ENCODE results near the gene CIAO3.
A peak's percentile ranks its signal among the peaks of the same experiment; 100 is the strongest.

The CIAO3 gene

GRCh38 chr16:709566-710499 lies 31.0 kb downstream of the CIAO3 start:
- DNase-seq (ENCODE audit: low read depth): no peak

GRCh38 chr16:708959-709358 lies 31.8 kb downstream of the CIAO3 start:
- no peak for DNase-seq (ENCODE audit: low read depth)

DNA sequence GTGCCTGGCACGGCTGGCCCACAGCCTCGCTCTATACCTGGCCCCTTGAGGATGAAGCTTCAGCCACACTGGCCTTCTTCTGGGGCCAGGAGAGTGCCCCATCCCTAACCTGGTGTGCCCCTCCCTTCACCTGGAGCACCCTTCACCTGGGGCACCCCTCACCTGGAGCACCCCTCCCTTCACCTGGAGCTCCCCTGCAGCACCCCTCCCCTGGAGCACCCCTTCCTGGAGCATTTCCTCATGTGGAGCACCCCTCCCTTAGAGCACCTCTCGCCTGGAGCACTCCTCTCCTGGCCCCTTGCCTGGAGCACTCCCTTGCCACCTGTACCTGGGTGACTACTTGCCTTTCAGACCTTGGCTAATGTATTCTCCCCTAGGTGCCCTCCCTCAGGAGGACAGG lies 32.8 kb downstream of the CIAO3 start:
- no peak for DNase-seq (ENCODE audit: low read depth)

- DNase-seq (ENCODE audit: low read depth): no peak
These were observed 33.7 kb downstream of the CIAO3 start for GRCh38 chr16:707062-707538.

- no peak for DNase-seq (ENCODE audit: low read depth)
These were observed 34.4 kb downstream of the CIAO3 start for GRCh38 chr16:706189-707061.

DNA sequence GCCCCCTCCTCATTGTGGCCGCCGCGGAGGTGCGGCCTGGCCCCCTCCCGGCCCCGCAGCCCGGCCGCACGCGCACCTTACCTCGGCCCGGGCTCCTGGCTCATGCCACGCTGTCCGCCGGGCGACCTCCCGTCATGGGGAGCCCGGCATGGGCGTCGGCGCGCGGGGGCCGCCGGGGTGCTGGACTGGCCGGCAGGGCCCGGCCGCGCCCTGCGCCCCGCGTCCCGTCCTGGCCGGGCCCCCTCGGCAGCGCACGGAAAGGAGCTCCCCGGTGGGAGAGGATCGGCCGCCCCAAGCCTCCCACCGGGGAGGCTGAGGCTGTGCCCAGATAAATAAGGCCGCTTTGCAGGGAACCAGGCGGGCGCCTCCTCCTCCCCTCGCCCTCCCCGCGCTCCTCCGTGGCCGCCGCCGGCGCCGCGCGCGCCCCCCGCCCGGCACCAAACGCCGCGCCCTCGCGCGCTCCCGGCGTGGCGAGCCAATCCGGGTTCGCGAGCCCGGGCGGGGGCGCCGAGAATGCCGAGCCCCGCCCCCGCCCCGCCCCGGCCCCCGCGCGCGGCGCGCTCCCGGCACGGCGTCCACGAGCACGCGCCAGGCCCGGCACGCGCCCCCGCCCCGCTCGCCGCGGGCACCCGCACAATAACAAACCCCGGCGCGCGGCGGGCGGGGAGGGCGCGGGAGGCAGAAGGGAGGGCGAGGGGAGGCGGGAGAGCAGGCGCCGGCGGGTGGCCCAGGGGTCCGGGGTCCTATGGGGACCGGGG lies 35.2 kb downstream of the CIAO3 start, which contains the start of gene FBXL16:
Gene FBXL16 (minus strand): TSS at position 371 of the 758 bp plus-strand sequence. CDS start 8,396 bp downstream, outside the sequence.
- DNase-seq (ENCODE audit: low read depth): no peak

GRCh38 chr16:704552-705380 lies 36.0 kb downstream of the CIAO3 start:
- no peak for DNase-seq (ENCODE audit: low read depth)

- DNase-seq (ENCODE audit: low read depth): no peak
These were observed 36.8 kb downstream of the CIAO3 start for GRCh38 chr16:704047-704446.

GRCh38 chr16:703406-703805 lies 37.4 kb downstream of the CIAO3 start:
- DNase-seq (ENCODE audit: low read depth): no peak

- no peak for DNase-seq (ENCODE audit: low read depth)
These were observed 38.5 kb downstream of the CIAO3 start for GRCh38 chr16:702341-702740.

DNA sequence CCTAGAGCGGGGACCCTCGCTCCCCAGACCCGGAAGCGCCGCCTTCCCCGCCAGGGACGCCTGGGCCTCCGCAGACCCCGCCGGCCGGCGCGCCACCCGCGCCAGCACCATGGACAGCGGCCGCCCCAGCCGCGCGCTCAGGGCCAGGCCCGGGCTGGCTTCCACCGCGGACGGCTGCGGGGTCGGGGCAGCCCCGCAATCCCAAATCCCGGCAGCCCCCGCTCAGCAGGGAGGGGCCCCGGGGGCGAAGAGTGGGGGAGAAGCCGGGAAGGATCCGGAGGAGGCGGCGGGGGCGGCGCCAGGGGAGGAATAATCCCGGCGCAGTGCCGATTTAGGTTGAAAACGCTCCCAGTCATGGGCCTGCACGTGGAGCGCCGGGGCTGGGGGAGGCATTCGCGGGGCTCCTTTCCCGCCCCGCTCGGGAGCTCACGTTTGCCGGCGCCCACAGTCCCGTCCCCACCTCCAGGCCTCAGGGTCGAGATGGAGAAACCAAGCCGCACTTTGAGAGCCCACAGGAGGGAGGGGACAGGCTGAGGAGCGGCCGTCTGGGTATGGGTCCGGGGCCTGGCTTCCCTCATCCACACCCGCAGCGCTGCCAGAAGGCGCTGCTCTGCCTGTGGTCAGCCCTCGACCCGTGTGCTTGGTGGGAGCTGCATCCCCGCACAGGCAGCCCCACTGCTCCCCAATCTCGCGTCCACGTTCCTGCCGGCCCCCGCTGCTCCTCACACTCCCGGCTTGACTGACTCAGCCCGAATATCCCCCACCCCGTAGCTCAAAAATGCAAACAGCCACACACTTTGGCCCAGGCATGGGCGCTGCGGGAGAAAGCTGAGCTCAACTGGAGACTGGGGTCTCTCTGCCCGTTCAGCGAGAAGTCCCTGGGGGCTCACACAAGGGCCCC lies 39.9 kb downstream of the CIAO3 start:
- no peak for DNase-seq (ENCODE audit: low read depth)

- no peak for DNase-seq (ENCODE audit: low read depth)
These were observed 41.7 kb downstream of the CIAO3 start for GRCh38 chr16:698911-699671.

DNA sequence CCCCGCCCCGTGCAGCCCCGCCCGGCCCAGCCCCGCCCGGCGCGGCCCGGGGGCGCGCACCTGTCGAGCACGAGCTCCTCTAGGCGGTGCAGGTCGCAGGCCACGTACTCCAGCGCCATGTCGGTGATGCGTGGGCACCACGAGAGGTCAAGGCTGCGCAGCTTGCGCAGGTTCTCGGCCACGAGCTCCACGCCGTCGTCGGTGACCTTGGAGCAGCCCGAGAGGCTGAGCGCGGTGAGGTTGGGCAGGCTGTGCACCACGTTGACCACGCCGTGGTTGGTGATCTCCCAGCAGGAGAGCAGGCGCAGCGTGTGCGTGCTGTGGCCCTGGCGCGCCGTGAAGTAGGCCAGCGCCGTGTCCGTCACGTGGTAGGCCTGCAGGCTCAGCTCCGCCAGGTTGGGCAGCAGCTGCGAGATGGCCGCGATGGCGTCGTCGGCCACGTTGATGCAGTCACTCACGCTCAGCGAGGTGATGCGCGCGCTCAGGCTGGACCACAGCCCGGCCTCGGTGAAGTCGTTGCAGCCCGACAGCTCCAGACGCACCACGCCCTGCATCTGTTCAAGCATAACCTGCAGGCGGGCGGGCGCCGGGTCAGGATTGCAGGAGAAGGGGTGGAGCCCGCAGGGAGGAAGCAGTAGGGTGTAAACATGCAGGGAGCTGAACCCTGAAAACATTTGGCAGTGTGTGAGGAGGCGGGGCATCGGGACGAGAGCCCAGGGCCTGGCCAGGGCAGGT lies 45.3 kb downstream of the CIAO3 start:
- DNase-seq (ENCODE audit: low read depth): peak; percentile 74

GRCh38 chr16:694863-695354 lies 45.9 kb downstream of the CIAO3 start:
- no peak for DNase-seq (ENCODE audit: low read depth)

DNA sequence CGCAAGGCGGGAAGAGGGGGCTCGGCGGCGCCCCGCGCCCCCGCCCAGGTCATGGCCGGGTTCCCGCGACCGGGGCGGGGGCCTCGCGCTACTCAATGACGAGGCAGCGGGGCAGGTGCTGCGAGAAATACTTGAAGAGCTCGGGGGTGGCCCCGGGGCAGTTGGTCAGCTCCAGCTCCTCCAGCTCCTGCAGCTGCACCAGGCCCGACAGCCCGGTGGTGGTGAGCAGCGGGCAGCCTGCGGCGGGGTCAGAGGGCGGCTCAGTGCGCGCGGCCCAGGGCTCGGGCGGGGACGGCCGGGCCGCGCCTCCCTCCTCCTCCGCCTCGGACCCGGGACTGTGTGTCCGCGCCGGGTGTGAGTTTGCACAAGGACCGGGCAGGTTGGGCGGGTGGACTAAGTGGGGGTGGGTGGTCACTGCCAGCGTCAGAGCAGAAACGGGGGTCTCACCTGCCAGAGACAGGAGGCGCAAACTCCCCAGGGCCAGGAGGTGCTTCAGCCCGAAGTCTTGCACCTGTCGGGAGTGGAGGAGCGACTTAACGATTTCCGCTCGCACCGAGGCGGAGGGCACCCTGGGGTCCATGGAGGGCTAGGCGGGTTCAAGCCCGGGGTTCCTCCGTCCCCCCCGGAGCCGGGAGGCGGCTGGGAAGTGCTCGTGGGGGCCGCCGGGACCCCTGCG lies 46.5 kb downstream of the CIAO3 start:
- DNase-seq (ENCODE audit: low read depth): no peak

- DNase-seq (ENCODE audit: low read depth): no peak
These were observed 47.0 kb downstream of the CIAO3 start for GRCh38 chr16:693766-694165.

DNA sequence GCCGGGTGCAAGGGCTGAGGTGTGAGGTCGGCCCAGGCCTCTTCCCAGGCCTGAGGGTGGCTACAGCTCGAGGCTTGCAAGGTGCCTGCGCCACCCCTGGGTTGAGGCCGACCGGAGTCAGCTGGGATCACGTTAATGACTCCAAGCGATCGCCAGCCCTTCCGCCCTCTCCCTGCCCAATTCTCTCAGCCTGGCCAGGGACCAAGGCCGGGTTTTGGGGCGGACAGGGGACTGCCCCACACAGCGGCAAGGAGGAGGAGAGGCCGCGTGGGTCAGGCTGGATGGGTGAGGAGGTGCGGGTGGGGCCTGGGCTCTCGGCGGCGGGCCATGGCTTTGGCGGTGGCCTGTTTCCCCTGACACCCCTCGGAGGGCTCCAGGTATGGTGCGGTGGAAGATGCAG lies 47.4 kb downstream of the CIAO3 start:
- no peak for DNase-seq (ENCODE audit: low read depth)
